ENCODE measurements around the gene SPDEF.

SPDEF gene

GRCh38 chr6:34558172-34558714 is 2.1 kb upstream of the SPDEF start:
- no peak overlapping the region for H3K4me3 ChIP-seq (ENCODE audit: low read depth, low read length)
- DNase-seq (ENCODE audit: low read depth): no peak
- TF ChIP-seq CTCF (IDR thresholded peaks at IDR 0.05; ENCODE audit: insufficient read depth, low read depth, low read length, missing control alignments): no peak

GRCh38 chr6:34557228-34557627 is 1.1 kb upstream of the SPDEF start:
- no peak for TF ChIP-seq CTCF (IDR thresholded peaks at IDR 0.05; ENCODE audit: insufficient read depth, low read depth, low read length, missing control alignments)
- H3K4me3 ChIP-seq (ENCODE audit: low read depth, low read length): no peak overlapping the region
- DNase-seq (ENCODE audit: low read depth): no peak

GRCh38 chr6:34556493-34556892 is 364 bp upstream of the SPDEF start:
- no peak for DNase-seq (ENCODE audit: low read depth)
- H3K4me3 ChIP-seq (ENCODE audit: low read depth, low read length): no peak overlapping the region

GRCh38 chr6:34555328-34555727 is 801 bp downstream of the SPDEF start:
- DNase-seq (ENCODE audit: low read depth): no peak
- H3K4me3 ChIP-seq (ENCODE audit: low read depth, low read length): no peak overlapping the region
- TF ChIP-seq CTCF (IDR thresholded peaks at IDR 0.05; ENCODE audit: insufficient read depth, low read depth, low read length, missing control alignments): no peak

More at GRCh38 chr6:34556493-34556892, 364 bp upstream of the SPDEF start:
- TF ChIP-seq CTCF (IDR thresholded peaks at IDR 0.05; ENCODE audit: insufficient read depth, low read depth, low read length, missing control alignments): no peak

- no peak overlapping the region for H3K4me3 ChIP-seq (ENCODE audit: low read depth, low read length)
- DNase-seq (ENCODE audit: low read depth): no peak
- TF ChIP-seq CTCF (IDR thresholded peaks at IDR 0.05; ENCODE audit: insufficient read depth, low read depth, low read length, missing control alignments): no peak
Measured at GRCh38 chr6:34555007-34555322, 1.2 kb downstream of the SPDEF start.

- H3K4me3 ChIP-seq (ENCODE audit: low read depth, low read length): no peak overlapping the region
- TF ChIP-seq CTCF (IDR thresholded peaks at IDR 0.05; ENCODE audit: insufficient read depth, low read depth, low read length, missing control alignments): no peak
- DNase-seq (ENCODE audit: low read depth): no peak
Measured at GRCh38 chr6:34554291-34555006, 1.7 kb downstream of the SPDEF start.

- no peak overlapping the region for H3K4me3 ChIP-seq (ENCODE audit: low read depth, low read length)
- DNase-seq (ENCODE audit: low read depth): no peak
- no peak for TF ChIP-seq CTCF (IDR thresholded peaks at IDR 0.05; ENCODE audit: insufficient read depth, low read depth, low read length, missing control alignments)
Measured at GRCh38 chr6:34553750-34554149, 2.4 kb downstream of the SPDEF start.
